ENCODE data around the gene FBXO4.
"Not testable (repeated sequence)": the region's sequence is repeated elsewhere in the genome, so short reads cannot be mapped to it uniquely, and the experiment has no call there.

Gene FBXO4

GRCh38 chr5:41973087-41973486 lies 48.0 kb downstream of the FBXO4 start:
- intact Hi-C loops (cut with DNase I; ENCODE audit: low total_unique reads) = no loop called here
- no peaks in the 10 kb centered on the region for H3K4me1 ChIP-seq
- peaks cover 0 to 2% (median 0%) of the 10 kb centered on the region in 3 donors for H3K36me3 ChIP-seq
- no peak for DNase-seq
- no peak overlapping the region for H3K27ac ChIP-seq
- peaks cover 0 to 16% (median 7%) of the 10 kb centered on the region in 3 donors for H3K9me3 ChIP-seq
- H3K27me3 ChIP-seq = no peaks in the 10 kb centered on the region
- no peak for TF ChIP-seq CTCF (IDR thresholded peaks at IDR 0.05)
- no peak overlapping the region for H3K4me3 ChIP-seq

GRCh38 chr5:41973887-41974286 lies 48.8 kb downstream of the FBXO4 start:
- no peak overlapping the region for H3K27ac ChIP-seq

GRCh38 chr5:41978676-41979075 lies 53.6 kb downstream of the FBXO4 start:
- peaks cover 0 to 7% (median 0%) of the 10 kb centered on the region in 3 donors for H3K9me3 ChIP-seq
- no peaks in the 10 kb centered on the region for H3K4me1 ChIP-seq
- H3K36me3 ChIP-seq = no peaks in the 10 kb centered on the region
- DNase-seq = no peak
- no peaks in the 10 kb centered on the region for H3K27me3 ChIP-seq
- intact Hi-C loops (cut with DNase I; ENCODE audit: low total_unique reads) = no loop called here
- no peak overlapping the region for H3K27ac ChIP-seq
- H3K4me3 ChIP-seq = no peak overlapping the region
- TF ChIP-seq CTCF (IDR thresholded peaks at IDR 0.05) = no peak

More at GRCh38 chr5:41973887-41974286, 48.8 kb downstream of the FBXO4 start:
- Histone ChIP-seq H3K36me3 (no peaks in the 10 kb centered on the region), H3K4me3 (no peak overlapping the region), H3K27me3 (no peaks in the 10 kb centered on the region), H3K9me3 (peaks cover 0 to 12% (median 7%) of the 10 kb centered on the region in 3 donors), H3K4me1 (no peaks in the 10 kb centered on the region)
- no peak for DNase-seq
- intact Hi-C loops (cut with DNase I; ENCODE audit: low total_unique reads) = no loop called here
- TF ChIP-seq CTCF (IDR thresholded peaks at IDR 0.05) = no peak

GRCh38 chr5:41980396-41980795 lies 55.3 kb downstream of the FBXO4 start:
- no peak for TF ChIP-seq CTCF (IDR thresholded peaks at IDR 0.05)
- Histone ChIP-seq H3K27me3 (no peaks in the 10 kb centered on the region), H3K27ac (no peak overlapping the region), H3K9me3 (peaks cover 0 to 7% (median 0%) of the 10 kb centered on the region in 3 donors), H3K36me3 (no peaks in the 10 kb centered on the region), H3K4me3 (no peak overlapping the region), H3K4me1 (no peaks in the 10 kb centered on the region)
- no peak for DNase-seq
- intact Hi-C loops (cut with DNase I; ENCODE audit: low total_unique reads) = no loop called here

GRCh38 chr5:41980870-41981269 lies 55.8 kb downstream of the FBXO4 start:
- intact Hi-C loops (cut with DNase I; ENCODE audit: low total_unique reads) = no loop called here
- Histone ChIP-seq H3K9me3 (peaks cover 0 to 7% (median 0%) of the 10 kb centered on the region in 3 donors), H3K36me3 (no peaks in the 10 kb centered on the region), H3K27ac (no peak overlapping the region), H3K27me3 (no peaks in the 10 kb centered on the region), H3K4me1 (no peaks in the 10 kb centered on the region), H3K4me3 (no peak overlapping the region)
- DNase-seq = no peak
- no peak for TF ChIP-seq CTCF (IDR thresholded peaks at IDR 0.05)

- H3K27ac ChIP-seq; H3K4me3 ChIP-seq; DNase-seq; H3K9me3 ChIP-seq; H3K36me3 ChIP-seq; H3K4me1 ChIP-seq; intact Hi-C loops (cut with DNase I; ENCODE audit: low total_unique reads); H3K27me3 ChIP-seq: not testable (repeated sequence)
Measured at GRCh38 chr5:41982858-41983257, 57.8 kb downstream of the FBXO4 start.

Data from tibial artery (tissue), 4 donors.